ENCODE measurements around the gene ITGB8. TPM values are rescaled to one million over a fixed set of nuclear protein-coding genes. Genes with fewer than 3 reads are reported as not detected.

The ITGB8 gene
- total and polyA plus RNA-seq, 2 experiments from 2014 or later = 3.3 to 9.9 TPM

GRCh38 chr7:20441991-20442441 lies 111.3 kb downstream of the ITGB8 start:
- in situ Hi-C loops (cut with MboI) = no loop called here

GRCh38 chr7:20442951-20443350 lies 112.3 kb downstream of the ITGB8 start:
- Histone ChIP-seq H4K20me1 (ENCODE audit: insufficient read depth) (no peaks in the 10 kb centered on the region), H3K9me3 (ENCODE audit: low read depth) (no peaks in the 10 kb centered on the region), H3K4me3 (no peak overlapping the region), H2AFZ (no peak overlapping the region), H3F3A (ENCODE audit: insufficient read depth) (no peaks in the 10 kb centered on the region), H3K79me2 (ENCODE audit: insufficient read depth) (no peaks in the 10 kb centered on the region), H3K36me3 (ENCODE audit: low read depth) (no peaks in the 10 kb centered on the region), H3K4me2 (ENCODE audit: unreplicated experiment) (no peak overlapping the region), H3K9ac (no peak overlapping the region), H3K27me3 (replicated peaks; ENCODE audit: insufficient read depth) (0 out of 2 replicates have a peak, but pooled peaks cover 8% of the 10 kb centered on the region), H3K4me1 (ENCODE audit: insufficient read depth) (no peaks in the 10 kb centered on the region), H3K9me2 (ENCODE audit: insufficient read depth) (no peaks in the 10 kb centered on the region), H3K27ac (no peak overlapping the region)
- in situ Hi-C loops (cut with MboI) = no loop called here
- 51 to 67% methylated on average over 8 of the region's 8 CpGs for WGBS, 2 experiments (ENCODE audit: low coverage in 1 of 2, low lambda C conversion rate in 2 of 2, missing lambda C conversion rate in 2 of 2)
- no peak for DNase-seq
- TF ChIP-seq EZH2phosphoT487 (IDR thresholded peaks at IDR 0.05; ENCODE audit: insufficient read depth, low read depth) (no peak), EZH2 (IDR thresholded peaks at IDR 0.05; ENCODE audit: insufficient read depth, poor library complexity, severe bottlenecking) (no peak)

More at GRCh38 chr7:20441991-20442441, 111.3 kb downstream of the ITGB8 start:
- Histone ChIP-seq H3K9me3 (ENCODE audit: low read depth) (no peaks in the 10 kb centered on the region), H2AFZ (no peak overlapping the region), H3F3A (ENCODE audit: insufficient read depth) (no peaks in the 10 kb centered on the region), H3K4me3 (no peak overlapping the region), H3K4me1 (ENCODE audit: insufficient read depth) (no peaks in the 10 kb centered on the region), H3K4me2 (ENCODE audit: unreplicated experiment) (no peak overlapping the region), H3K27me3 (replicated peaks; ENCODE audit: insufficient read depth) (0 out of 2 replicates have a peak, but pooled peaks cover 8% of the 10 kb centered on the region), H3K36me3 (ENCODE audit: low read depth) (no peaks in the 10 kb centered on the region), H3K9me2 (ENCODE audit: insufficient read depth) (no peaks in the 10 kb centered on the region), H3K27ac (no peak overlapping the region), H3K9ac (no peak overlapping the region), H3K79me2 (ENCODE audit: insufficient read depth) (no peaks in the 10 kb centered on the region), H4K20me1 (ENCODE audit: insufficient read depth) (no peaks in the 10 kb centered on the region)
- WGBS, 2 experiments (ENCODE audit: low coverage in 1 of 2, low lambda C conversion rate in 2 of 2, missing lambda C conversion rate in 2 of 2) = 56 to 57% methylated on average over 3 of the region's 3 CpGs
- peak; percentile 13 for DNase-seq
- no peak for TF ChIP-seq EZH2 (IDR thresholded peaks at IDR 0.05; ENCODE audit: insufficient read depth, poor library complexity, severe bottlenecking)
- no peak for TF ChIP-seq EZH2phosphoT487 (IDR thresholded peaks at IDR 0.05; ENCODE audit: insufficient read depth, low read depth)

GRCh38 chr7:20444030-20444800 lies 113.5 kb downstream of the ITGB8 start:
- no peaks in the 10 kb centered on the region for H3K79me2 ChIP-seq (ENCODE audit: insufficient read depth)
- TF ChIP-seq EZH2 (IDR thresholded peaks at IDR 0.05; ENCODE audit: insufficient read depth, poor library complexity, severe bottlenecking) = no peak
- no peak for TF ChIP-seq EZH2phosphoT487 (IDR thresholded peaks at IDR 0.05; ENCODE audit: insufficient read depth, low read depth)
- H4K20me1 ChIP-seq (ENCODE audit: insufficient read depth) = no peaks in the 10 kb centered on the region
- peak; percentile 12 for DNase-seq
- no peaks in the 10 kb centered on the region for H3F3A ChIP-seq (ENCODE audit: insufficient read depth)
- no peak overlapping the region for H3K9ac ChIP-seq
- no peaks in the 10 kb centered on the region for H3K4me1 ChIP-seq (ENCODE audit: insufficient read depth)
- no peaks in the 10 kb centered on the region for H3K36me3 ChIP-seq (ENCODE audit: low read depth)
- H3K4me2 ChIP-seq (ENCODE audit: unreplicated experiment) = no peak overlapping the region
- in situ Hi-C loops (cut with MboI) = no loop called here
- 0 out of 2 replicates have a peak, but pooled peaks cover 8% of the 10 kb centered on the region for H3K27me3 ChIP-seq (replicated peaks; ENCODE audit: insufficient read depth)
- no peaks in the 10 kb centered on the region for H3K9me3 ChIP-seq (ENCODE audit: low read depth)
- H3K27ac ChIP-seq = no peak overlapping the region
- H3K4me3 ChIP-seq = no peak overlapping the region
- WGBS, 2 experiments (ENCODE audit: low coverage in 1 of 2, low lambda C conversion rate in 2 of 2, missing lambda C conversion rate in 2 of 2) = 40 to 47% methylated on average over 2 of the region's 2 CpGs
- H3K9me2 ChIP-seq (ENCODE audit: insufficient read depth) = no peaks in the 10 kb centered on the region
- no peak overlapping the region for H2AFZ ChIP-seq

- Histone ChIP-seq H3K4me3 (no peak overlapping the region), H3K9me2 (ENCODE audit: insufficient read depth) (no peaks in the 10 kb centered on the region), H2AFZ (no peak overlapping the region), H3F3A (ENCODE audit: insufficient read depth) (no peaks in the 10 kb centered on the region), H3K4me1 (ENCODE audit: insufficient read depth) (no peaks in the 10 kb centered on the region), H3K9me3 (ENCODE audit: low read depth) (no peaks in the 10 kb centered on the region), H4K20me1 (ENCODE audit: insufficient read depth) (no peaks in the 10 kb centered on the region), H3K9ac (no peak overlapping the region), H3K27ac (no peak overlapping the region), H3K4me2 (ENCODE audit: unreplicated experiment) (no peak overlapping the region), H3K27me3 (replicated peaks; ENCODE audit: insufficient read depth) (0 out of 2 replicates have a peak, but pooled peaks cover 8% of the 10 kb centered on the region), H3K79me2 (ENCODE audit: insufficient read depth) (no peaks in the 10 kb centered on the region), H3K36me3 (ENCODE audit: low read depth) (no peaks in the 10 kb centered on the region)
- WGBS, 2 experiments (ENCODE audit: low coverage in 1 of 2, low lambda C conversion rate in 2 of 2, missing lambda C conversion rate in 2 of 2) = 11 to 12% methylated on average over 2 of the region's 2 CpGs
- in situ Hi-C loops (cut with MboI) = no loop called here
- TF ChIP-seq EZH2 (IDR thresholded peaks at IDR 0.05; ENCODE audit: insufficient read depth, poor library complexity, severe bottlenecking) = no peak
- TF ChIP-seq EZH2phosphoT487 (IDR thresholded peaks at IDR 0.05; ENCODE audit: insufficient read depth, low read depth) = no peak
- no peak for DNase-seq
Measured at GRCh38 chr7:20447021-20447650, 116.4 kb downstream of the ITGB8 start.

All from GM23248 (cell line).